Retina (tissue), 1 donor: ENCODE data around the gene SLC27A5.
"Not testable (repeated sequence)": the region's sequence is repeated elsewhere in the genome, so short reads cannot be mapped to it uniquely, and the experiment has no call there.

ENCODE experiments used
- DNase-seq: peaks from one replicate; pipeline ENCODE4 v3.0.0-alpha.2; 2016

SLC27A5 gene

DNA sequence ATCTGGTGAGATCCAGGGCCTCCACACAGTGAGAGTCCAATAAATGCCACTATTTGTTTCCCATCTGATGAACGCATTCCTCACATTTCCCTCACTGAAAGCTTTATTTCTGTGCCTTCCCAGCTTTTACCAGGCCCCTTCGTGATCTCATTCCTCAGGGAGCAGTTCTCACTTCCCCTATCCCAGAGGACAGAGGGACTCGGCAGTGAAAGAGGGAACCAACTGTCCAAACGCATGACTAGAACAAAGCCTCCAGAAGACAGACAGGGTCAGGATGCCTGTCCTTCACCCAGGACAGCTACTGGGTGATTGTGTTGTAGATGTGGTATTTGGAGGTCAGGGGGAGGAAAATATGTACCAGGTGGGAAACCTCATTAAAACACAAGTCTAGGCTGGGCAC lies 9.9 kb upstream of the SLC27A5 start:
- no peak for DNase-seq

DNA sequence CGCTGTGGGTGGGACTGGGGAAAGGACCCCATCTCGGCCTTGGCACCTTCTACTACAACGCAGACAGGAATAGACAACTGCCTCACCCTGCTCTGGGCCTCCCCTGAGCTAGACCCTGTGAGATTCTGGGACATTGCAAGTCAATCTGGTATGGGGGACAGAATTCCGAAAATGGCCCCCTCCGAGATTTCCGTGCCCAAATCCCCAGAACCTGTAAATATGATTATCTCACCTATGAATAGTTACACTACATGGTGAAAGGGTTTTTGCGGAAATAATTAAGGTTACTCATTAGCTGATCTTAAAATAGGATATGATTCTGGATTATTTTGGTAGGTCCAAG lies 8.4 kb upstream of the SLC27A5 start:
- DNase-seq, result no peak

DNA sequence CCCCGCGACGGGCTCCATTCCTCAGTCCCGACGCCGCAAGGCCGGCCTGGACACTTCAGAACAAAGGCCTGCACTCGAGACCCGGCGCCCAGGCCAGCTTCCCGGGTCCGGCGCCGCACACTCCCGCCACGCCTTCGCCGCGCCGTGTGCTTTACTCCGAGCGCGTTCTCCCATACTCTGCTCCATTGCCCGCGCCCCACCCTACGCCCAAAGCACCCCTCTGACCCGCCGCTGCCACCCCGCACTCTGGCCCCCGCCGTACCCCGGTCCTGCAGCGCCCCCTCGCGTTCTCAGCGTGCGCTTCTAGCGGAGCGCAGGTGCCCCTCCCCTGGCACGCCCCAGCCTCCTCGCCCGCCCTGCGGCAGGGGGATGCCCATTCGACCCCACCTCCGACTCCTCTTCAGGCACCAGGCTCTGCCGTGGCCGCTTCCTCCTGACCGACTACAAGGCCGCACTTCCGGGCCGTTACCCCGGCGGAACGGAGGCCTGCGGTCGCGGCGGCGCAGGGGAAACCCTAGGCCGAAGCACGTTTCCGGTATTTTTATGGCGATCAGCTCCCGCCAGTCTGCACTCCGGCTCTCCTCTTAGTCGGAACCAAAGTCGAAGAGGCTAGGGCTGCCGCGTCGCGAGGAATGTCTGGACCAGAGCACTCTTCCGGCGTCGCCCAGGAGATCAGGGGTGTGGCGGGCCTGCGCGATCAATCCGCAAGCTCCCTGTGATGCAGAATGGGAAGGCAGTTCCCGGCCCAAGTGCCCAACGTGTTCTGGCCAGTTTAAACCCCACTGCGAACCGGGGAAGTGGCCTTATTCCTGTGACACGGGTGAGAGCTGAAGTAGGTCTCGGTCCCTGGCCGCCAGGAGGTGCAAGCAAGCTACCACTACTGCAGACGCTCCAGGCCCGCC lies 7.8 kb upstream of the SLC27A5 start, which contains the start of gene ZBTB45:
Gene ZBTB45, minus strand, starts transcription at position 456 of the 902 bp plus-strand sequence. CDS start 2,137 bp downstream, outside the sequence.
- DNase-seq, result peak; percentile 97

DNA sequence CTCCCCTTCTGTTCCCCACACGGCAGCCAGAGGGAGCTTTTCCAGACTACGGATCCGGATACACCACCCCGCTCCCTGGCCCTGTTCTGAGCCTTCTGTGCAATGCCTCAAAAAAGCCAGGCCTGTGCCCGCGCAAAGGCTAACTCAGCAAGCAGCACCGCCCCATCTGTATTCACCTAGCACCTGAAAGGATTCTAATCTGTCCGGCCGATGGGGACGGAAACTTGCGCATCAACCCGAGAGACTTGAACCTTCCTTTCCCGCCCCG lies 7.2 kb upstream of the SLC27A5 start:
- peak; percentile 91 for DNase-seq

DNA sequence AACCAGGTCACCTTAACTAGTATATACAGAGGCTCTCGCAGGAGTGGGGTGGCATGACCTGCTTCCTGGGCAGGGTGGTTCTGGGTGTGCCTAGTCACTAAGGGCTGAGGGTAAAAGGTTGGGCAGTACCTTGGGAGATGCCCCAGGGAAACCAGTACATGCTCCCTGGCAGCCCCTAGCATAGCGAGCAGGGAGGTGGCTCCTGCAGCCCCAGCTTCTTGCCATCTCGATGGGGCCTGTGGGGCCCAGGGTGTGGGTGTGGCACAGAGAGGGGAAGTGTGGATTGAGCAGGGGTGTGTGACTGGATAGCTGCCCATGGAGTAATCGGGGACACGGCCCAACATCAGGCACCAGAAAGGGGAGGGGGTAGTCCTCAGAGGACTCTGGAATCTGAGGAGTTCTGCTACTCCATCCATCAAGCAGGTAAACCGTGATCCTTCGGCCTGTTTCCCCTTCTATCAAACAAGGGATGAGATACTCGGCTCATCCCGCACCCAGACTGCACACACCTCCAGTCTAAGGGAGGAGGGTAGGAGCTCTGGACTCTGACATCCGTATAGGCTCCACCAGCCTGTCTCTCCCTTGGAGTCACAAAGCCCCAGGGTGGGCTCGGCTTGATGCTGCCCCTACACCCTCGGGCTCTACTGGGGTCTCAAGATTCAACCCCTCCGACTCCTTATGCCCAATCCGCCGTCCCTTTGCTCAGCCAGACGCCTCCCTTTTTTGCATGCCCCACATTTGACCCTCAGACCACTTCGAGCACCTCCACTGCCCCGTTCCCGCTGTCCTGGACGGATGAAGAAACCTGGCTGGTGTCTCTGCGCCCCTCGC lies 6.7 kb upstream of the SLC27A5 start:
- DNase-seq, result no peak

- DNase-seq, result no peak
Measured at GRCh38 chr19:58516964-58517833, 5.4 kb upstream of the SLC27A5 start.

DNA sequence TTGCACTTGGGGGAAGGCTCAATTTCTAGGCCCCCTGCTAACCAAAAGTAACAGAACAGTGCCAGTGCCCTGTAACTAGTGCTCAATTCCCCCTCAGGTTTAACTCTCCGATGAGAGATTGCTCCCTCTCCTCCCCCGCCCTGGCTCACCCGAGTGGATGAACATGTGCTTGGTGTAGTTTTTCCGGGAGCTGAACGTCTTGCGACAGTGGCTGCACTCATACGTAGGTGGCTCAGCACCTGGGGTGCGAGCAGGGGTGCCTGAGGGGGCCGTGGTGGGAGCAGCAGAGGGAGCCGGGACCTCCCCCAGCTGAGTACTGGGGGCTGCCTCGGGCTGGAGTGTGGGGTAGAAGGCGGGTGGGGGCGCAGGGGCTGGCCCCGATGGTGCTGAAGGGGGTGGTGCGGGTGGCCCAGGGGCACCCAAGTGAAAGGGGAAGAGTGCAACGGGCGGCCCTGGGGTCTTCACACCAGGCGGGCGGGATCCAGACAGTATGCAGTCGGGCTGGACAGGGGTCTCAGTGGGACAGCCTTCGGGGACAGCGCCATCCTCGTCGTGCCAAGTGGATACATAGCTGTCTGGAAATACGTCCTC lies 4.5 kb upstream of the SLC27A5 start:
- no peak for DNase-seq

GRCh38 chr19:58515259-58515658 lies 3.5 kb upstream of the SLC27A5 start:
- DNase-seq, result no peak

- DNase-seq, result no peak
Measured at GRCh38 chr19:58514564-58515022, 2.8 kb upstream of the SLC27A5 start.

- peak; percentile 93 for DNase-seq
Measured at GRCh38 chr19:58513694-58514563, 2.1 kb upstream of the SLC27A5 start.

DNA sequence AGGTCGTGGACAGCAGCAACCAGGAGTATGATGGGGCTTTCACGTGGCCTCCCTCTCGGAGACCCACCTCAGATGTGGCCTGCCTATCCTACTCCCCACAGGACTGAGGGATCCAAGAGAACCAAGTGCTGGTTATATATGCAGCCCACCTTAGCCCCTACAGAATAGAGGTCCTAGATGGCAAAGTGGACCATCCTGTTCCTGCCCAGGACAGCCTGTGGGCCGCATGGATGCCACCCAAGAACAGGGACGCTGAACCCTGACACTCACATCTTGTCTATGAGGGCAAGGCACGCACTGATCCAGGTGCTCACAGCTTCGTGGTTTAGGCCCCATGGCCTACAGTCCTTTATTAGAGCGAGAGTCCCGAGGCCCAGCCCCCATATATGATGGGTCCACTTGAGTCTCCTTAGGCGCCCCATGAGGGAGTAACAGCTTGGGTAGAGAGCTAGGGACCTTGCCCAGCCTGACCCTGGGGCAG lies 1.5 kb upstream of the SLC27A5 start:
- no peak for DNase-seq

- DNase-seq, result no peak
Measured at GRCh38 chr19:58510084-58510862, 1.5 kb downstream of the SLC27A5 start.

GRCh38 chr19:58509731-58510083 lies 2.1 kb downstream of the SLC27A5 start:
- DNase-seq, result no peak

GRCh38 chr19:58507602-58508223 lies 4.1 kb downstream of the SLC27A5 start:
- not testable (repeated sequence) for DNase-seq

DNA sequence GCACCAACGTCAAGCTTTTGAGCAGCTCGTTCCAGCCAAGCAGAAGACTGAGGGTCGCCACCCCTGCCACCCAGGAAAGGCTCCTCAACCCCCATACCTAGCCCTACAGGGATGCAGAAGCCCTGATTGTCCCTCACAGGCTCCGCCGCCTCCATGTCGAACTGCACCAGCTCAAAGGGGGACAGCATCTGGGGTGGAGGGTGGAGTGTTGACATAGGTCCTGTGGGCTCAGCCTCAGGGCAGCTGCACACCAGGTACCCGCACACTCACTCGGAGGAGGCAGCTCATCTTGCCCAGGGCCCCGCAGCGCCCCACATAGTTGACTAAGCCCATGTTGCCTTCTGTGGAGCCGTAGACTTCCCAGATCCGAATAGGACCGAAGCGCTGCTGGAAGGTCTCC lies 11.6 kb downstream of the SLC27A5 start:
- no peak for DNase-seq

DNA sequence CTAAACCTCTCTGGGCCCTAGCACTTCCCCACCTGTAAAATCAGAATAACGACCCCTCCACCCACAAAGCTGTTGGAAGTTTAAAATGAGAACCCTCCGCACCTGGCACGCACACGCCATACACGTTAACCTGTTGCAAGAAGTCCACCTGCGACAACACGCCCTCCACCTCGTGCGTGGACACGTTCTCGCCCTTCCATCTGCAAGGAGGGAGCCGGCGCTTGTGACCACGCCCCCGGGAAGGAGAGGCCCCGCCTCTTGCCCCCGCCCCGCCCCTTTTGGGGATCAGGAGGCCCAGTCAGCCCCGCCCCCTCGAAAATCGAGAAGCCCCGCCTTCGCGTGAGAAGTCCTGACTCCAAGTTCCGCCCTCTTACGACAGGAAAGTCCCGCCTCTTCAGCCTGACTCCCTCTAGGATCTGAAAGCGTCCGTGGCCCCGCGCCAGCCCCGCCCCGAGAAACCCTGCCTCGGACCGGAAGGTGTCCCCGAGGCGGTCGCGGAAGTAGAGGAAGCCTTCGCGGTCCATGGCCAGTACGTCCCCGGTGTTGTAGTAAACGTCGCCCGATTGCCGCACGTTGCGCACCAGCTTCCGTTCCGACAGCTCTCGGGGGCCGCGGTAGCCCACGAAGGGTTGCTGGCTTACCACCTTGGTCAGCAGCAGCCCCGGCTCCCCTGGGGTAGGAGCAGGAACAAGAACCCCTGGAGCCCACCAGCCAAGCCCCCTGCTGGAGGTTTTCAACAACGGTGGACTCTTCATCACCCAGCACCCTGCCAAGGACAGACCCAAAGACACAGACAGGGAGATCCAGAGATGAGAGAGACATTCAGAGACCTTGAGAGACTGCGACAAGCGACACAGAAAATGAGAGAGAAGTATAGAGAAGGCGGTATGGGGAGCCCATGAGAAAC lies 12.5 kb downstream of the SLC27A5 start:
- peak; percentile 94 for DNase-seq

- no peak for DNase-seq
Measured at GRCh38 chr19:58498316-58499020, 13.3 kb downstream of the SLC27A5 start.

DNA sequence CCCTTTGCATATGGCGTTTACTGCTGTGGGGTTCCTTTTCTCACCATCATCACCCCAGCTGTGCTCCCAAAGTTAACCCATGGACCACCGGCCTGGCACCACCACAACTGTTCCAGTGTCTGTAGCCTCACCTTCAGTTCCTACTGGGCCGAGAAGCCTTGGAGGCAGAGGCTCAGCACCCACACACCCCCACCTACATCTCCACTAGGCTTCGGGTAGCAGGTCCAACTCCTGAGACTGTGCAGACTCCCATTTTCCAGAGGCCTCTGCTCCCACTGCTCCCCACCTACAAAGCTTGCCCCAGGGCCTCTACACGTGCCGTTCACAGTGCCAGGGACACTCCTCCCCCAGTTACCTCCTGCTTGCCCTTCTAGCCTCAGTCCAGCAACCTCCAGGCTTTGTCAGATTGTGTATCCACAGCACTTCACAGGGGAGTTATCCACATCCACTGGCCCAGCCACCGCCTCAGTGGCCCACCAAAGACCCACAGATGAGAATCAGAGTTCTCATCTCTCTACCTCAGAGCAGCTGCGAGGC lies 14.1 kb downstream of the SLC27A5 start:
- no peak for DNase-seq
